WTC11 (cell line): Measurements from ENCODE around the gene FBP1.

ENCODE experiments used
- CTCF ChIP-seq: fragments of 200-600 bp; IDR thresholded peaks from 2 replicates; pipeline ENCODE4 v1.8.0; 2022; ENCODE audit warnings: antibody characterized with exemption
- IRF2 ChIP-seq: sonication (generic); formaldehyde crosslinking; IDR thresholded peaks from 2 replicates; pipeline ENCODE4 v1.8.0; 2022; ENCODE audit warnings: low read depth, missing genetic modification reagents, borderline replicate concordance
- MAX ChIP-seq: sonication (generic); formaldehyde crosslinking; IDR thresholded peaks from 2 replicates; pipeline ENCODE4 v1.8.0; 2022; ENCODE audit warnings: mild to moderate bottlenecking, missing genetic modification reagents

GRCh38 chr9:94584555-94584954 lies 54.8 kb downstream of the FBP1 start:
- TF ChIP-seq MAX: no peak
- no peak for TF ChIP-seq CTCF
- TF ChIP-seq IRF2 (CRISPR knock-in tag): no peak
